Peyer's patch (tissue), 4 donors: ENCODE measurements around the gene IQCE. TPM values are rescaled to one million over a fixed set of nuclear protein-coding genes. Genes with fewer than 3 reads are reported as not detected.

Source experiments
- DNase-seq, 3 donors: peaks; one replicate each; pipeline ENCODE4 v3.0.0-alpha.2; 2017 to 2019
- H3K27ac ChIP-seq, 4 donors: fragments of 200-600 bp; sonication (generic); one replicate each; pipeline ENCODE4 v1.5.1; 2016 to 2019
- H3K27me3 ChIP-seq, 2 donors: fragments of 200-600 bp; sonication (generic); one replicate each; pipeline ENCODE4 v1.5.1; 2019
- H3K36me3 ChIP-seq, 3 donors: fragments of 200-600 bp; sonication (generic); one replicate each; pipeline ENCODE4 v1.5.1; 2016 to 2019
- H3K4me1 ChIP-seq, 4 donors: fragments of 200-600 bp; sonication (generic); one replicate each; pipeline ENCODE4 v1.5.1; 2016 to 2019
- H3K4me3 ChIP-seq, 4 donors: fragments of 200-600 bp; sonication (generic); 1 replicate in 3 of 4; 2 replicates in 1 of 4; pipeline ENCODE4 v1.5.1; 2016 to 2019; ENCODE audit warnings: mild to moderate bottlenecking in 1 of 4
- H3K9me3 ChIP-seq, 4 donors: fragments of 200-600 bp; sonication (generic); one replicate each; pipeline ENCODE4 v1.5.1; 2016 to 2019; ENCODE audit warnings: mild to moderate bottlenecking in 1 of 4
- POLR2A ChIP-seq, 2 donors: fragments of 450-650 bp; IDR thresholded peaks; one replicate each; pipeline ENCODE4 v1.5.1; 2017; ENCODE audit warnings: antibody characterized with exemption in 2 of 2, mild to moderate bottlenecking in 2 of 2, moderate library complexity in 2 of 2
- total RNA-seq, 4 donors: library from RNA; depleted of rRNA; stranded (reverse); fragments of >200 nt; gene quantifications; one replicate each; pipeline ENCODE4 v1.1.0, GENCODE V29; 2016
- TF ChIP-seq, protein P1 (sequence below), 6 experiments: fragments of 450-650 bp in 4 of 6; fragments of 200-600 bp in 2 of 6; sonication (generic) in 1 of 6; IDR thresholded peaks; one replicate each; pipeline ENCODE4 v1.5.1; 2017 to 2019; ENCODE audit warnings: antibody characterized with exemption in 6 of 6, mild to moderate bottlenecking in 3 of 6, moderate library complexity in 1 of 6

The IQCE gene
- total RNA-seq, 4 donors from 2014 or later: 30.0 to 159 (median 72.2) TPM

DNA sequence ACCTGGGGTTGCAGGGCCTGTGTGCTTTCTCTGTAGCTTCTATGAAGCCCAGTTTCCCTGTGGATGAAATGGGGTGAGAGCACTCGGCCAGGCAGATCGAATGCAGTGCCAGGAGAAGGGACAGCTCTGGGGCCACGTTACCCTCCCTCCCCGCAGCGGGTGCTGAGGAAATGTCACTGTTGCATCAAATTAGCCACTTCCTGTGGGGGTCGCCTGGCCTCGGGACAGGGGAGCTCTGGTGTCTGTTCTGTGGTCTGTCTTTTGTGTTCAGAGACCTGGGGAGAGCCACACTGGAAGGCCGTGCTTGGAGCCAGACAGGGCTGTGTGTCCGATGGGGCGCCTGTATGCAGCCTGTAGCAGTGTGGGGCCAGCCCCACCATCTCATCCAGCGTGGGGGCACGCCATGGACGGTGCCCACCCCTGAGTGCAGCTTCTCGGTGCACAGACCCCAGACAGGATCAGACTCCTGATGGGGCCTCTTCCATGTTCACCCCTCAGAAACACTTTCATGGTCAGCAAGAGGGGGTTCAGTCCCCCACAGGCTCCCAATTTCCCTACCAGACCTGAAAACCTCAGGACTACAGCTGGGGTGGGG lies 86.6 kb downstream of the IQCE start:
- H3K9me3 ChIP-seq: no peaks in the 10 kb centered on the region
- peak overlapping the region in 2 of 4 donors; percentile 18 to 68 for H3K27ac ChIP-seq
- H3K27me3 ChIP-seq: no peaks in the 10 kb centered on the region
- H3K36me3 ChIP-seq: peaks cover 0 to 31% (median 0%) of the 10 kb centered on the region in 3 donors
- no peak for TF ChIP-seq POLR2A (IDR thresholded peaks at IDR 0.05)
- peaks cover 0 to 32% (median 26%) of the 10 kb centered on the region in 4 donors for H3K4me1 ChIP-seq
- peak in 2 of 3 donors; percentile 83 to 86 for DNase-seq
- peak overlapping the region in 1 of 4 donors; percentile 20 for H3K4me3 ChIP-seq

DNA sequence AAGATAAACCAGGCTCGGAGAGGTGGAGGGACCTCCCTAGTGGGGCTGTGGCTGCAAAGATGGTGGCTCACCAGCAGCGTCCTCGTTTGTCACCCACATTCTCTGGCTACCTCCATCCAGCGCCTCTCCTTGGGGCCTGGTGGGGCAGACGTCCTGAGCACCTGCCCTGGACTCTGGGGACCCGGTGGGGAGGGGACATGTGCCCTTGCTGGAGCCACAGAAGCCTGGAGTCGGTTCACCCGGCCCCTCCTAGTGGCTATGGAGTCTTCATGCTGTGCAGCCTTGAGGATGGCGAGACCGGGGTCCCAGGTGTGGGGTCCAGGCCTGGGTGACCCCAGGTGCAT lies 87.5 kb downstream of the IQCE start:
- TF ChIP-seq, protein P1, sequence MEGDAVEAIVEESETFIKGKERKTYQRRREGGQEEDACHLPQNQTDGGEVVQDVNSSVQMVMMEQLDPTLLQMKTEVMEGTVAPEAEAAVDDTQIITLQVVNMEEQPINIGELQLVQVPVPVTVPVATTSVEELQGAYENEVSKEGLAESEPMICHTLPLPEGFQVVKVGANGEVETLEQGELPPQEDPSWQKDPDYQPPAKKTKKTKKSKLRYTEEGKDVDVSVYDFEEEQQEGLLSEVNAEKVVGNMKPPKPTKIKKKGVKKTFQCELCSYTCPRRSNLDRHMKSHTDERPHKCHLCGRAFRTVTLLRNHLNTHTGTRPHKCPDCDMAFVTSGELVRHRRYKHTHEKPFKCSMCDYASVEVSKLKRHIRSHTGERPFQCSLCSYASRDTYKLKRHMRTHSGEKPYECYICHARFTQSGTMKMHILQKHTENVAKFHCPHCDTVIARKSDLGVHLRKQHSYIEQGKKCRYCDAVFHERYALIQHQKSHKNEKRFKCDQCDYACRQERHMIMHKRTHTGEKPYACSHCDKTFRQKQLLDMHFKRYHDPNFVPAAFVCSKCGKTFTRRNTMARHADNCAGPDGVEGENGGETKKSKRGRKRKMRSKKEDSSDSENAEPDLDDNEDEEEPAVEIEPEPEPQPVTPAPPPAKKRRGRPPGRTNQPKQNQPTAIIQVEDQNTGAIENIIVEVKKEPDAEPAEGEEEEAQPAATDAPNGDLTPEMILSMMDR (IDR thresholded peaks at IDR 0.05): no peak
- no peak for TF ChIP-seq POLR2A (IDR thresholded peaks at IDR 0.05)
- Histone ChIP-seq H3K27ac (no peak overlapping the region), H3K27me3 (no peaks in the 10 kb centered on the region), H3K4me3 (no peak overlapping the region), H3K4me1 (peaks cover 0 to 23% (median 19%) of the 10 kb centered on the region in 4 donors), H3K9me3 (no peaks in the 10 kb centered on the region), H3K36me3 (peaks cover 0 to 34% (median 0%) of the 10 kb centered on the region in 3 donors)
- DNase-seq: no peak

DNA sequence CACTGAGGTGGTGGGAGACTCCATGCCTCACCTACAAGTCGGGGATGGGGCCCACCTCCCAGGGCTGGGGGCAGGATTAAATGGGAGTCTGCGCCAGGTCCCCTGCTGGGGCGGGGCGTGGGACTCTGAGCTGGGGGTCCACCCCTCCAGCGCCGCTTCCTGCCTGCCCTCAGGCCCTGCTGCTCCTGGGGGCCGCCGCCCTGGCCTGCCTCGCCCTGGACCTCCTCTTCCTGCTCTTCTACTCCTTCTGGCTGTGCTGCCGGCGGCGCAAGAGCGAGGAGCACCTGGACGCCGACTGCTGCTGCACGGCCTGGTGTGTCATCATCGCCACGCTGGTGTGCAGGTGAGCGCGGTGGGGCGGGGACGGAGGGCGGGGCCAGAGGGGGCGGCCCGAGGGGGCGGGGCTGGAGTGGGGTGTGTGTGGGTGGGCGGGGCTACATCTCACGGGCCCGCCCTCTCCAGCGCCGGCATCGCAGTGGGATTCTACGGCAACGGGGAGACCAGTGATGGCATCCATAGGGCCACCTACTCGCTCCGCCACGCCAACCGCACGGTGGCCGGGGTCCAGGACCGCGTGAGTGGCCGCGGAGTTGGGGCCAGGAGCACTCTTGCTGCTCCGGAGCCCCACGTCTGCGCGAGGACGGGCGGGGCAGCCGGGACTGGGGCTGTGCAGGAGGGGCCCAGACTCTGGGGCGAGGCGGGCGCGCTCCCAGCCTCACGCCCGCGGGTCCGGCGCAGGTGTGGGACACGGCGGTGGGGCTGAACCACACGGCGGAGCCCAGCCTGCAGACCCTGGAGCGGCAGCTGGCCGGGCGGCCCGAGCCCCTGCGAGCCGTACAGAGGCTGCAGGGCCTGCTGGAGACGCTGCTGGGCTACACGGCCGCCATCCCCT lies 88.1 kb downstream of the IQCE start:
- Histone ChIP-seq H3K9me3 (no peaks in the 10 kb centered on the region), H3K4me1 (peaks cover 0 to 17% (median 14%) of the 10 kb centered on the region in 4 donors), H3K36me3 (peaks cover 0 to 40% (median 0%) of the 10 kb centered on the region in 3 donors), H3K4me3 (no peak overlapping the region), H3K27ac (no peak overlapping the region), H3K27me3 (no peaks in the 10 kb centered on the region)
- DNase-seq: no peak
- TF ChIP-seq, protein P1 (IDR thresholded peaks at IDR 0.05): no peak
- TF ChIP-seq POLR2A (IDR thresholded peaks at IDR 0.05): no peak

DNA sequence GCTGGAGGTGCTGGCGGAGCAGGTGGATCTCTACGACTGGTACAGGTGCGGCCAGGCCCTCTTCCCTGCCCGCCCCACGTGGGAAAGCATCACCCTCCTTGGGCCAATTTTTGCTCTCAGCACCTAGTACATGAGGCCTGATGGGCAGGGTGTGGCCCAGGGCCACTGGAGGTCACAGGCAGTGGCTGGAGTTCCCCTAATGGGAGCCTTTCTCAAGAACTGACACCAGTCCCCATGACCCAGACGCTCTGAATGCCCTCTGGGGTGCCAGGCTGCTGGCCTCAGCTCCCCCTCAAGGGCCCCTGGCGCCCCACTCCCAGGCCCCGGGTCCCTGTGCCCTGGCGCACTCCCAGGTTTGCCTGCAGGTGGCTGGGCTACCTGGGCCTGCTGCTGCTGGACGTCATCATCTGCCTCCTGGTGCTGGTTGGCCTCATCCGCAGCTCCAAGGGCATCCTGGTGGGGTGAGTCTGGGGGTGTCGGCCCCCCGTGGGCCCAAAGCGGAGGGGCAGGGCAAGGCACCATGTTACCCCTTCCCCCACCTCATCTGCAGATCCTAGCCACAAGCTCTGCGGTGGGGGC lies 88.9 kb downstream of the IQCE start:
- DNase-seq: no peak

DNA sequence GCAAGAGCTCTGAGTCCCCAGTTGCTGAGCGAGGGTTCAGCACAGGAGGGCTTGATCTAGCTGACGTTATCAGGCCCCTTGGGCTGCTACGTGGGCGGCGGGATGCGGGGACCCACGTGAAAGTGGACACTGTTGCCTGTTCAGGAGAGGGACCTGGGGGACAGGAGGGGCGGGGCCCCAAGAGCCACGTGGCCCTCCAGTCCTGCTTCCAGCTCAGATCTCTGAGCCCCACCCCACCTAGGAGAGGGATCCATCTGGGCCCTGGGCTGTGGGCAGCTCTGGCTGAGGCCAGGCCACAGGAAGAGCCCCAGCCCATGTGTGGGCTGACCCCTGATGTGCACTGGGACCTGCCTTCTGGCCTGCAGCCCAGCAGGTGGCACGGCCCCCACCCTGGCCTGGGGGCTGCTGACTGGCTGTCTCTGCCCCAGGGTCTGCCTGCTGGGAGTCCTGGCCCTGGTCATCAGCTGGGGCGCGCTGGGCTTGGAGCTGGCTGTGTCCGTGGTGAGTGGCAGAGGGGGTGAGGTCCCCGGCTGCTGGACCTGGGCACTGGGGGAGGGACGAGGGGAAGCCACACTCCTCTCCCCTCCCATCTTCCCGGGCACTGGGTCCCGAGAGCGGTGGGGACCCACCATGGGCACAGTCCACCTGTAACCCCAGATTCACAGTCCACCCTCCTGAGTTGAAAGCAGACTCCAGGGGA lies 90.5 kb downstream of the IQCE start:
- TF ChIP-seq, protein P1 (IDR thresholded peaks at IDR 0.05): no peak
- no peak for TF ChIP-seq POLR2A (IDR thresholded peaks at IDR 0.05)
- no peaks in the 10 kb centered on the region for H3K27me3 ChIP-seq
- H3K27ac ChIP-seq: no peak overlapping the region
- peaks cover 0 to 11% (median 8%) of the 10 kb centered on the region in 4 donors for H3K4me1 ChIP-seq
- no peak for DNase-seq
- H3K4me3 ChIP-seq: no peak overlapping the region
- no peaks in the 10 kb centered on the region for H3K9me3 ChIP-seq
- peaks cover 0 to 51% (median 0%) of the 10 kb centered on the region in 3 donors for H3K36me3 ChIP-seq

More for the DNA sequence above, 88.9 kb downstream of the IQCE start:
- TF ChIP-seq, protein P1 (IDR thresholded peaks at IDR 0.05): no peak
- TF ChIP-seq POLR2A (IDR thresholded peaks at IDR 0.05): no peak
- Histone ChIP-seq H3K27ac (no peak overlapping the region), H3K27me3 (no peaks in the 10 kb centered on the region), H3K4me1 (peaks cover 0 to 14% (median 11%) of the 10 kb centered on the region in 4 donors), H3K36me3 (peaks cover 0 to 46% (median 0%) of the 10 kb centered on the region in 3 donors), H3K4me3 (no peak overlapping the region), H3K9me3 (no peaks in the 10 kb centered on the region)
